NOMO-1 treated with dmso at 0.1 percent for 144 hours (cell line): Measurements from ENCODE around the gene MAP4K1.
"Not testable (repeated sequence)": the region's sequence is repeated elsewhere in the genome, so short reads cannot be mapped to it uniquely, and the experiment has no call there.

Source experiments
- DNase-seq: peaks from one replicate; lab custom pipeline; 2025; ENCODE audit not compliant: unreplicated experiment; lab: John Stamatoyannopoulos, UW

Gene MAP4K1

GRCh38 chr19:38579304-38579703, 38.4 kb downstream of the MAP4K1 start:
- not testable (repeated sequence) for DNase-seq

- DNase-seq, result no peak
Observed at GRCh38 chr19:38577826-38578225, 39.9 kb downstream of the MAP4K1 start.

GRCh38 chr19:38571682-38572081, 46.1 kb downstream of the MAP4K1 start:
- DNase-seq, result no peak

- DNase-seq, result no peak
Observed at GRCh38 chr19:38569368-38569983, 48.3 kb downstream of the MAP4K1 start.

GRCh38 chr19:38565691-38566105, 52.1 kb downstream of the MAP4K1 start:
- no peak for DNase-seq

- DNase-seq, result no peak
Observed at GRCh38 chr19:38564981-38565690, 52.6 kb downstream of the MAP4K1 start.

GRCh38 chr19:38563475-38563874, 54.3 kb downstream of the MAP4K1 start:
- no peak for DNase-seq

- DNase-seq, result no peak
Observed at GRCh38 chr19:38562096-38562495, 55.7 kb downstream of the MAP4K1 start.

GRCh38 chr19:38561658-38562057, 56.1 kb downstream of the MAP4K1 start:
- DNase-seq, result no peak

GRCh38 chr19:38561053-38561606, 56.6 kb downstream of the MAP4K1 start:
- DNase-seq, result no peak

GRCh38 chr19:38559428-38560401, 58.0 kb downstream of the MAP4K1 start:
- DNase-seq, result no peak

- DNase-seq, result not testable (repeated sequence)
Observed at GRCh38 chr19:38558933-38559332, 58.8 kb downstream of the MAP4K1 start.

- DNase-seq, result peak; percentile 88
Observed at GRCh38 chr19:38557205-38557799, 60.5 kb downstream of the MAP4K1 start.

- no peak for DNase-seq
Observed at GRCh38 chr19:38556521-38557174, 61.1 kb downstream of the MAP4K1 start.

- DNase-seq, result no peak
Observed at GRCh38 chr19:38555200-38555599, 62.6 kb downstream of the MAP4K1 start.

- DNase-seq, result no peak
Observed at GRCh38 chr19:38554676-38555141, 63.0 kb downstream of the MAP4K1 start.

- DNase-seq, result not testable (repeated sequence)
Observed at GRCh38 chr19:38553239-38553638, 64.5 kb downstream of the MAP4K1 start.

GRCh38 chr19:38551450-38551813, 66.3 kb downstream of the MAP4K1 start:
- DNase-seq, result no peak

GRCh38 chr19:38550376-38550775, 67.4 kb downstream of the MAP4K1 start:
- no peak for DNase-seq

- DNase-seq, result no peak
Observed at GRCh38 chr19:38549942-38550341, 67.8 kb downstream of the MAP4K1 start.
